CD8-positive, alpha-beta memory T cell (primary cell): ENCODE data around the gene FUT4. TPM values are rescaled to one million over a fixed set of nuclear protein-coding genes. Genes with fewer than 3 reads are reported as not detected.

Experiments used
- CTCF ChIA-PET: fragments of 350-600 bp; sonication (Branson Sonifier 250); formaldehyde crosslinking; loops from one replicate; lab custom pipeline; 2021; ENCODE audit warnings: antibody characterized with exemption; lab: Charles Lee
- POLR2A ChIA-PET: fragments of 350-600 bp; sonication (Branson Sonifier 250); formaldehyde crosslinking; loops from one replicate; lab custom pipeline; 2021; ENCODE audit warnings: antibody characterized with exemption; lab: Charles Lee
- DNase-seq, 5 donors: peaks; one replicate each; pipeline versions ENCODE4 v3.0.0 to v3.0.0-alpha.2; 2020 to 2022; ENCODE audit warnings: mixed read lengths in 1 of 5
- H3K27ac ChIP-seq: one replicate; pipeline ENCODE4 v1.7.0; 2013; ENCODE audit warnings: low read depth, mild to moderate bottlenecking, low read length, moderate library complexity
- H3K27me3 ChIP-seq: 2 replicates; pipeline ENCODE4 v1.7.0; 2013; ENCODE audit warnings: low read length, mild to moderate bottlenecking; ENCODE audit not compliant: insufficient read depth, poor library complexity, severe bottlenecking
- H3K36me3 ChIP-seq: 2 replicates; pipeline ENCODE4 v1.7.0; 2013; ENCODE audit warnings: mild to moderate bottlenecking, low read length, moderate library complexity; ENCODE audit not compliant: insufficient read depth
- H3K4me1 ChIP-seq: 2 replicates; pipeline ENCODE4 v1.7.0; 2013; ENCODE audit warnings: mild to moderate bottlenecking, low read length, moderate library complexity; ENCODE audit not compliant: insufficient read depth
- H3K4me3 ChIP-seq: 2 replicates; pipeline ENCODE4 v1.7.0; 2013; ENCODE audit warnings: mild to moderate bottlenecking, low read length
- H3K9me3 ChIP-seq: 2 replicates; pipeline ENCODE4 v1.7.0; 2013; ENCODE audit warnings: mild to moderate bottlenecking, low read length
- H3K27ac Mint-ChIP-seq, 8 donors: one replicate each; pipeline ENCODE4 v1.8.0; 2020 to 2021; ENCODE audit warnings: mixed read lengths in 8 of 8, mild to moderate bottlenecking in 6 of 8, inconsistent platforms in 3 of 8, moderate library complexity in 3 of 8
- H3K27me3 Mint-ChIP-seq, 2 donors: one replicate each; pipeline ENCODE4 v1.8.0; 2020 to 2021; ENCODE audit warnings: mixed read lengths in 2 of 2, mild to moderate bottlenecking in 1 of 2, moderate library complexity in 1 of 2
- H3K36me3 Mint-ChIP-seq, 3 donors: one replicate each; pipeline ENCODE4 v1.8.0; 2020 to 2021; ENCODE audit warnings: mixed read lengths in 3 of 3, inconsistent platforms in 1 of 3, mild to moderate bottlenecking in 1 of 3
- H3K4me1 Mint-ChIP-seq, 3 donors: one replicate each; pipeline ENCODE4 v1.8.0; 2020 to 2021; ENCODE audit warnings: mixed read lengths in 3 of 3, inconsistent platforms in 1 of 3, mild to moderate bottlenecking in 1 of 3
- H3K4me3 Mint-ChIP-seq, 7 donors: one replicate each; pipeline ENCODE4 v1.8.0; 2020 to 2021; ENCODE audit warnings: mixed read lengths in 7 of 7, mild to moderate bottlenecking in 6 of 7, moderate library complexity in 4 of 7, inconsistent platforms in 2 of 7
- H3K9me3 Mint-ChIP-seq, 5 donors: one replicate each; pipeline ENCODE4 v1.8.0; 2020 to 2022; ENCODE audit warnings: mixed read lengths in 5 of 5, mild to moderate bottlenecking in 3 of 5, moderate library complexity in 2 of 5, inconsistent platforms in 1 of 5
- polyA plus RNA-seq: library from polyadenylated mRNA; unstranded; fragments of 300-500 nt; fragmentation: Illumina TruSeq; gene quantifications from one replicate; pipeline ENCODE4 v1.2.3, GENCODE V29; 2021
- total RNA-seq, 2 experiments: library from RNA; stranded (reverse); gene quantifications; one replicate each; pipeline ENCODE4 v1.2.3, GENCODE V29; 2021

FUT4 gene
- total and polyA plus RNA-seq, 3 experiments from 2014 or later = 2.1 to 7.9 (median 7.6) TPM

DNA sequence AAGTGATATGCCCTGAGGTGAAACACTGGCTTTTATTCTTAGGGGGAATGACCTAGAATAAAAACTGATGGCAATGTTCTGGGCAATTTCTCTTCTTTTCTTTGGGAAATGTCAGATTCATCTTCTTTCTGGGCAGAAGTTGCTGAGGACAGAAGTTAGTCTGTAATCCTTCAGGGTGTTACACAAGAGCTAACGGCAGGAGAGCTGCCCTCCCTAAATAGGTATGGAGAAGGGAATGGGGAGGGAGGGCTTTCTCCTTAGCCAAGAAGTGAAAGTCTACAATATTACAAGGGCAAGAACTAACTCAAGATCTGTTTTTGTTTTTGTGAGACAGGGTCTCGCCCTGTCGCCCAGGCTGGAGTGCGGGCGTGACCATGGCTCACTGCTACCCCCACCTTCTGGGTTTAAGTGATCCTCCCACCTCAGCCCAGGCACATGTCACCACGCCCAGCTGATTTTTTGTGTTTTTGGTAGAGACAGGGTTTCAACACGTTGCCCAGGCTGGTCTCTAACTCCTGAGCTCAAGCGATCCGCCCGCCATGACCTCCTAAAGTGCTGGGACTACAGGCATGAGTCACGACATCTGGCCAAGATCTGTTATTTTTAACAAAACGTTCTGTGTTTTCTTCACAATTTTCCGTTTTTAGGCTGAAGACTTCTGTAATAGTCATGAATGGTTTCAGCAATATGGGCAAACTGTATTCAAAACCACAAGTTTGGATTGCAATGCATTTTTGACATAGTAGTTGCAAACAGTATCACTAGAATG, 30.7 kb downstream of the FUT4 start:
- H3K9me3 ChIP-seq = no peaks in the 10 kb centered on the region
- Mint-ChIP-seq H3K4me1 (no peaks in the 10 kb centered on the region), H3K4me3 (no peak overlapping the region), H3K9me3 (no peaks in the 10 kb centered on the region), H3K27me3 (peaks cover 4 to 9% of the 10 kb centered on the region in 2 donors), H3K27ac (no peak overlapping the region), H3K36me3 (peaks cover 0 to 2% (median 0%) of the 10 kb centered on the region in 3 donors)
- H3K27ac ChIP-seq = no peak overlapping the region
- CTCF ChIA-PET = interaction anchor here (0.6 kb wide), 1 partner anchor 1862 kb away, joined by 3 read pairs; no protein-coding TSS in a partner anchor
- H3K36me3 ChIP-seq = no peaks in the 10 kb centered on the region
- H3K4me1 ChIP-seq = no peaks in the 10 kb centered on the region
- no peaks in the 10 kb centered on the region for H3K27me3 ChIP-seq
- no peak for DNase-seq
- POLR2A ChIA-PET = no interaction called here
- H3K4me3 ChIP-seq = no peak overlapping the region

DNA sequence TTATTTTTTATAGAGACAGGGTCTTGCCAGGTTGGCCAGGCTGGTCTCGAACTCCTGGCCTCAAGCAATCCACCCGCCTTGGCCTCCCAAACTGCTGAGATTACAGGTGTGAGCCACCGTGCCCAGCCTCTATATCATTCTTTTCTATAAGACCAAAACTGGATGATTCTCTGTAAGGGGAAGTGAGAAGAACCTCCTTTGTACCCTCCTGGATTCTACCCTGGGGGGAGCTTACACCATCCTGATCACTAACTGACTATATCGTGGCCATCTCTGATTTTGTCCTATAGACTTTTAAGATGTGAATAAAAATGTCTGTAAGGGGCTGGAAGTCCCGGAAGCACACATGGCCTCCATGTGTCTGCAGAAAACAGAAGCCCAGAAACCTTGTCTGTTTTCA, 32.6 kb downstream of the FUT4 start:
- Histone ChIP-seq H3K4me1 (no peaks in the 10 kb centered on the region), H3K27ac (no peak overlapping the region), H3K36me3 (no peaks in the 10 kb centered on the region), H3K9me3 (no peaks in the 10 kb centered on the region), H3K27me3 (no peaks in the 10 kb centered on the region), H3K4me3 (no peak overlapping the region)
- peaks cover 4 to 9% of the 10 kb centered on the region in 2 donors for H3K27me3 Mint-ChIP-seq
- no peaks in the 10 kb centered on the region for H3K9me3 Mint-ChIP-seq
- DNase-seq = no peak
- no peak overlapping the region for H3K4me3 Mint-ChIP-seq
- POLR2A ChIA-PET = no interaction called here
- no peaks in the 10 kb centered on the region for H3K4me1 Mint-ChIP-seq
- H3K36me3 Mint-ChIP-seq = peaks cover 0 to 2% (median 0%) of the 10 kb centered on the region in 3 donors
- CTCF ChIA-PET = no interaction called here
- peak overlapping the region in 1 of 8 donors; percentile 60 for H3K27ac Mint-ChIP-seq

DNA sequence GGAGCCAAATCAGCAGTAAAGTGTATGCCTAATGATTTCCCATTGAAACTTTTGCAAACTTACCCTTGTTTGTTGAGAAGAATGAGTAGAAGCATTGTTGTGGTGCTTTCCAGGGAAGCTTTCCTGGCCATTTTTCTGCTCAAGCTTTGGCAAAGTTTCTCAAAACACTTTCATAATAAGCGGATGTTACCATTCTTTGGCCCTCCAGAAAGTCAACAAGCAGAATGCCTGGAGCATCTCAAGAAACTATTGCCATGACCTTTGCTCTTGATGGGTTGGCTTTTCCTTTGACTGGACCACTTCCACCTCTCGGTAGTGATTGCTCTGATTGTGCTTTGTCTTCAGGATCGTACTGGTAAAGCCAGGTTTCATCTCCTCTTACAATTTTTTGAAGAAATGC, 34.1 kb downstream of the FUT4 start:
- no peaks in the 10 kb centered on the region for H3K27me3 ChIP-seq
- POLR2A ChIA-PET = no interaction called here
- Mint-ChIP-seq H3K4me3 (no peak overlapping the region), H3K27ac (no peak overlapping the region), H3K27me3 (peaks cover 7 to 9% of the 10 kb centered on the region in 2 donors), H3K4me1 (no peaks in the 10 kb centered on the region), H3K36me3 (peaks cover 0 to 2% (median 0%) of the 10 kb centered on the region in 3 donors), H3K9me3 (no peaks in the 10 kb centered on the region)
- H3K36me3 ChIP-seq = no peaks in the 10 kb centered on the region
- DNase-seq = no peak
- no peaks in the 10 kb centered on the region for H3K9me3 ChIP-seq
- CTCF ChIA-PET = no interaction called here
- H3K4me3 ChIP-seq = no peak overlapping the region
- no peak overlapping the region for H3K27ac ChIP-seq
- H3K4me1 ChIP-seq = no peaks in the 10 kb centered on the region

DNA sequence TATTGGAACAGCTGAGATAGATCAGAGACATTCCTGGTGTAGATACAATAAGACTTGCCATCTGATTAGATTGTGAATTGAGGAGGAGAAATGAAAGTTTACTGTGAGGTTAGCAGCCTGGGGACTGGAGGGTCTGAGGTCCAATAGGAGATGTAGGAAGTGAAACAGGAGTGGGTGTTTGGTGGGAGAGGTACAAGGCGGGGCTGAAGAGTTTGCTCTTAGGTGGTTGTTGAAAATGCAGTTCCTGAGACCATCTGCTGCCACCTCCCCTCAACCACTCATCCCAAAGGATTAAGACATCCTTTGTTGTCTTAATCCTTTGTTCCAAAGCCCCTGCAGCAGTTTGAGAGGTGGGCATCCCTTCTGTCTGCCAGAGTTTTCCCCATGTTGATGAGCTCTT, 38.2 kb downstream of the FUT4 start:
- peaks cover 0 to 4% of the 10 kb centered on the region in 2 donors for H3K27me3 Mint-ChIP-seq
- no peak overlapping the region for H3K4me3 Mint-ChIP-seq
- no peaks in the 10 kb centered on the region for H3K27me3 ChIP-seq
- H3K4me1 ChIP-seq = no peaks in the 10 kb centered on the region
- no peaks in the 10 kb centered on the region for H3K36me3 ChIP-seq
- H3K4me1 Mint-ChIP-seq = no peaks in the 10 kb centered on the region
- H3K9me3 Mint-ChIP-seq = no peaks in the 10 kb centered on the region
- H3K9me3 ChIP-seq = no peaks in the 10 kb centered on the region
- H3K36me3 Mint-ChIP-seq = peaks cover 0 to 2% (median 0%) of the 10 kb centered on the region in 3 donors
- H3K4me3 ChIP-seq = no peak overlapping the region
- H3K27ac ChIP-seq = no peak overlapping the region
- POLR2A ChIA-PET = no interaction called here
- H3K27ac Mint-ChIP-seq = peak overlapping the region in 1 of 8 donors; percentile 64
- CTCF ChIA-PET = no interaction called here
- no peak for DNase-seq

DNA sequence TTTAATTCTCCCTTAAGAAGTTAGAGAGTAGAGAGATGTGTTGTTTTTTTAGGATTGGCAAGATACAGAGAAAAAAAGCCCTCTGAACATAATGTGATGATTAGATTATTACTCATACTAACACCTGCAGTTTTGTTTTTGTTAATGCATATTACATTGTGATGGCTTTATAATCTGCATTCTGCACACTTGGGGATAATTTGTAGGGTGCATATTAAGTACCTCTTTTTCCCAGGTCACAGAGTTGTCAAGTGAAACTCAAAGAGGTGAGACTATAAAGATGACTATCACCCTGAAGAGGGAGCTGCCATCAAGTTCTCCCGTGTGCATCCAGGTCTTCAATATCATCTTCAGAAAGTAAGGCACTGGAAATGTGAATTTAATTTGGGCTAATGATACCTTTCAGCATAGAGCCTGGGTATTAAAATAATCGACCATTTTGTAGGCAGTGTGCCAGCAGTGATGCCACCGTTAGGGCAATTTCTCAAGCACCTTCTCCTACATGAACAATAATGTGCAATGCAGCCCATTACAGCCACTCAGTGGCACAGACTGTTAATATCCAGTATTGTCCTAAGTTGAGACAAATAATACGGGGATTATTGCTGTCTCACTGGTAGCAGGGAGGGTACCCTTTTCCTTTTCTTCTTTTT, 39.6 kb downstream of the FUT4 start:
- no peaks in the 10 kb centered on the region for H3K27me3 ChIP-seq
- no peak overlapping the region for H3K27ac ChIP-seq
- peaks cover 0 to 2% (median 0%) of the 10 kb centered on the region in 3 donors for H3K36me3 Mint-ChIP-seq
- H3K4me1 Mint-ChIP-seq = no peaks in the 10 kb centered on the region
- CTCF ChIA-PET = no interaction called here
- DNase-seq = no peak
- no peak overlapping the region for H3K4me3 ChIP-seq
- H3K9me3 Mint-ChIP-seq = no peaks in the 10 kb centered on the region
- no peak overlapping the region for H3K4me3 Mint-ChIP-seq
- no peaks in the 10 kb centered on the region for H3K4me1 ChIP-seq
- H3K27ac Mint-ChIP-seq = no peak overlapping the region
- H3K36me3 ChIP-seq = no peaks in the 10 kb centered on the region
- peaks cover 0 to 4% of the 10 kb centered on the region in 2 donors for H3K27me3 Mint-ChIP-seq
- POLR2A ChIA-PET = no interaction called here
- H3K9me3 ChIP-seq = no peaks in the 10 kb centered on the region

DNA sequence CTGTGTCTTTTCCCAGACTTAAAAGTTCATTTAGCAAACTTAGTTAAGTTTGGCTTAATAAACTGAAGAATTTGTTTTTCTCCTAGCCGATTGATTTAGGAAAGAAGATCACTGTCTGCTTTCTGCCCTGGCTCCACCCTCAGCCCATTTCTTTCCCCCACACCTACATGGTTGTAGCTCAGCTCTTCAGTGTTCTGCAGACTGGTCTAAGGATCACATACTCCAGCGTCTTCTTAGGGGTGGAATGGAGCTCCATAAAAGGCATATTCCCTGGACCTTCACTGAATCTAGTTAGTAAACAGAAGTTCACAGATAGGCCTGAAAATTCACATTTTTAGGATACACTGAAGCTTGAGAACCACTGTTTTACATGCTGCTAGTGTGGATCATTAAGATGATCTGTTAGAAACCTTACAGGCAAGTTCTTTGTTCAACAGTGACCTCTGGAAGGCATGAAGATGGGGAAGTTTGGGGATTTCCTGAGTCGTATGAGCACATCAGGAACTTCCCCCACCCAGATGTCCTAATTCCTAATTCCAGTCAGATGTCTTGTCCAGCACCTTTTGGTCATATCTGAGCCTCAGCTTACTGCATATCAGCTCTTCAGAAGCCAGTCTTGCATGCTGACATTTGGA, 40.3 kb downstream of the FUT4 start:
- H3K4me1 ChIP-seq = no peaks in the 10 kb centered on the region
- H3K27ac ChIP-seq = no peak overlapping the region
- Mint-ChIP-seq H3K27me3 (peaks cover 0 to 4% of the 10 kb centered on the region in 2 donors), H3K4me1 (no peaks in the 10 kb centered on the region), H3K4me3 (no peak overlapping the region), H3K9me3 (no peaks in the 10 kb centered on the region), H3K27ac (no peak overlapping the region), H3K36me3 (peaks cover 0 to 2% (median 0%) of the 10 kb centered on the region in 3 donors)
- no peaks in the 10 kb centered on the region for H3K9me3 ChIP-seq
- CTCF ChIA-PET = no interaction called here
- no peak overlapping the region for H3K4me3 ChIP-seq
- no peaks in the 10 kb centered on the region for H3K27me3 ChIP-seq
- no peak for DNase-seq
- POLR2A ChIA-PET = no interaction called here
- H3K36me3 ChIP-seq = no peaks in the 10 kb centered on the region

DNA sequence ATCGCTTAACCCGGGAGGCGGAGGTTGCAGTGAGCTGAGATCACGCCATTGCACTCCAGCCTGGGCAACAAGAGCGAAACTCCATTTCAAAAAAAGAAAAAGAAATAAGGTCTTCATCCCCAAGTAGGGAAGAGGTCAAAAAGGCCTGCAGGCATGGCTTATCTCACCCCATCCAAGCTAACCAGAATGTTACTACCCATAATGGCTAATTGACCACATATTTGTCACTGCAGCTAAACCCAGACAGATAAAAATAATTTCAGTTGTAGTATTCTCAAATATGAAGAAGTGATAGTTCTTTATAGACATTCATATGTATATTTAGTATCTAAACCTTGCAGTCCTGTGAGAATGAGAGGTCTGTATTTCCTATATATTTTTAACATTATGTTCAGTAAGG, 41.3 kb downstream of the FUT4 start:
- Histone ChIP-seq H3K27ac (no peak overlapping the region), H3K9me3 (no peaks in the 10 kb centered on the region), H3K4me3 (no peak overlapping the region), H3K36me3 (no peaks in the 10 kb centered on the region), H3K4me1 (no peaks in the 10 kb centered on the region), H3K27me3 (no peaks in the 10 kb centered on the region)
- Mint-ChIP-seq H3K27ac (peak overlapping the region in 1 of 8 donors; percentile 37), H3K4me3 (no peak overlapping the region), H3K27me3 (peaks cover 0 to 4% of the 10 kb centered on the region in 2 donors), H3K36me3 (peaks cover 0 to 2% (median 2%) of the 10 kb centered on the region in 3 donors), H3K9me3 (no peaks in the 10 kb centered on the region), H3K4me1 (no peaks in the 10 kb centered on the region)
- DNase-seq = no peak
- POLR2A ChIA-PET = no interaction called here
- CTCF ChIA-PET = no interaction called here

DNA sequence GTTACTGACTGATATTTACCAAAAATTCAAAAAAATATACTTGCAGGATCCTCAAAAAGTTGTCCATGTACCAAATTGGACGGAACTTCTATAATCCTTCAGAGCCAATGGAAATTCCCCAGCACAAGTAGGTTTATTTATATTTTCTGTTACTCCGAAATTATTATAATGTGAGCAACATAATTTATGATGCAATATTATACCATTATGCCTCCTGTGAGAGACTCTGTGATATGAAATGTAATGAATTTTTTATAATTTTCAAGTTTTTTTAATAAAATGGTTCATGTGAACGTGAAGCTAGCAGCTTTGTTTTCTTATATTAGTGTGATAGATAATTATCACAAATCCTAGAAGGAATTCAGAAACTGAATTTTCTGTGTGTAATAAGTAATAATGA, 41.7 kb downstream of the FUT4 start:
- Histone ChIP-seq H3K4me3 (no peak overlapping the region), H3K27me3 (no peaks in the 10 kb centered on the region), H3K9me3 (no peaks in the 10 kb centered on the region), H3K36me3 (no peaks in the 10 kb centered on the region), H3K4me1 (no peaks in the 10 kb centered on the region), H3K27ac (no peak overlapping the region)
- Mint-ChIP-seq H3K4me3 (no peak overlapping the region), H3K9me3 (no peaks in the 10 kb centered on the region), H3K36me3 (peaks cover 0 to 5% (median 2%) of the 10 kb centered on the region in 3 donors), H3K27ac (no peak overlapping the region), H3K4me1 (no peaks in the 10 kb centered on the region), H3K27me3 (peaks cover 0 to 4% of the 10 kb centered on the region in 2 donors)
- no peak for DNase-seq
- ChIA-PET POLR2A (no interaction called here), CTCF (no interaction called here)
